ENCODE data around the gene RAB6A.
"Not testable (repeated sequence)": the region's sequence is repeated elsewhere in the genome, so short reads cannot be mapped to it uniquely, and the experiment has no call there.

Gene RAB6A

DNA sequence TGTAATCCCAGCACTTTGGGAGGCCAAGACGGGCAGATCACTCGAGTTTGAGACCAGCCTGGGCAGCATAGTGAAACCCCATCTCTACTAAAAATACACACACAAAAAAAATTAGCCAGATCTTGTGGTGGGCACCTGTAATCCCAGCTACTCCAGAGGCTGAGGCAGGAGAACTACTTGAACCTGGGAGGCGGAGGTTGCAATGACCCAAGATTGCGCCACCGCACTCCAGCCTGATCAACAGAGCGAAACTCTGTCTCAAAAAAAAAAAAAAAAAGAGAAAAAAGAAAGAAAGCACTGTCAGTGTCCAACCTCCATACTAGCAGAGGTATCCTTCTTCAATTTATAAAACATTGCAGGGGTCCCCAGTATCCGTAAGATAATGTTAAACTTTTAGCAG, 17.8 kb downstream of the RAB6A start:
- Histone ChIP-seq H4K20me1 (ENCODE audit: control insufficient read depth, insufficient read depth, low read depth, low read length) (0 out of 2 replicates have a peak, but pooled peaks cover 2% of the 10 kb centered on the region), H3K36me3 (ENCODE audit: control insufficient read depth, low read length) (no peaks in the 10 kb centered on the region), H3K79me2 (ENCODE audit: control insufficient read depth, low read length) (peaks cover 87% of the 10 kb centered on the region), H3K9me2 (replicated peaks; ENCODE audit: control insufficient read depth, low read length) (no peaks in the 10 kb centered on the region), H3K4me3 (ENCODE audit: low read length) (no peak overlapping the region), H3K27ac (ENCODE audit: low read depth, low read length) (no peak overlapping the region), H3F3A (ENCODE audit: control insufficient read depth, insufficient read depth) (no peaks in the 10 kb centered on the region), H3K4me2 (ENCODE audit: low read length) (no peak overlapping the region), H3K27me3 (ENCODE audit: control insufficient read depth, low read length) (no peaks in the 10 kb centered on the region), H3K4me1 (ENCODE audit: control insufficient read depth, low read length) (no peaks in the 10 kb centered on the region), H3K9me3 (ENCODE audit: control insufficient read depth, insufficient read depth, low read length) (no peaks in the 10 kb centered on the region)
- TF ChIP-seq, protein P1, sequence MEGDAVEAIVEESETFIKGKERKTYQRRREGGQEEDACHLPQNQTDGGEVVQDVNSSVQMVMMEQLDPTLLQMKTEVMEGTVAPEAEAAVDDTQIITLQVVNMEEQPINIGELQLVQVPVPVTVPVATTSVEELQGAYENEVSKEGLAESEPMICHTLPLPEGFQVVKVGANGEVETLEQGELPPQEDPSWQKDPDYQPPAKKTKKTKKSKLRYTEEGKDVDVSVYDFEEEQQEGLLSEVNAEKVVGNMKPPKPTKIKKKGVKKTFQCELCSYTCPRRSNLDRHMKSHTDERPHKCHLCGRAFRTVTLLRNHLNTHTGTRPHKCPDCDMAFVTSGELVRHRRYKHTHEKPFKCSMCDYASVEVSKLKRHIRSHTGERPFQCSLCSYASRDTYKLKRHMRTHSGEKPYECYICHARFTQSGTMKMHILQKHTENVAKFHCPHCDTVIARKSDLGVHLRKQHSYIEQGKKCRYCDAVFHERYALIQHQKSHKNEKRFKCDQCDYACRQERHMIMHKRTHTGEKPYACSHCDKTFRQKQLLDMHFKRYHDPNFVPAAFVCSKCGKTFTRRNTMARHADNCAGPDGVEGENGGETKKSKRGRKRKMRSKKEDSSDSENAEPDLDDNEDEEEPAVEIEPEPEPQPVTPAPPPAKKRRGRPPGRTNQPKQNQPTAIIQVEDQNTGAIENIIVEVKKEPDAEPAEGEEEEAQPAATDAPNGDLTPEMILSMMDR (IDR thresholded peaks at IDR 0.05; ENCODE audit: low read depth, low read length, poor library complexity, severe bottlenecking) = no peak
- TF ChIP-seq EZH2phosphoT487 (IDR thresholded peaks at IDR 0.05; ENCODE audit: borderline replicate concordance, low read length) = no peak

DNA sequence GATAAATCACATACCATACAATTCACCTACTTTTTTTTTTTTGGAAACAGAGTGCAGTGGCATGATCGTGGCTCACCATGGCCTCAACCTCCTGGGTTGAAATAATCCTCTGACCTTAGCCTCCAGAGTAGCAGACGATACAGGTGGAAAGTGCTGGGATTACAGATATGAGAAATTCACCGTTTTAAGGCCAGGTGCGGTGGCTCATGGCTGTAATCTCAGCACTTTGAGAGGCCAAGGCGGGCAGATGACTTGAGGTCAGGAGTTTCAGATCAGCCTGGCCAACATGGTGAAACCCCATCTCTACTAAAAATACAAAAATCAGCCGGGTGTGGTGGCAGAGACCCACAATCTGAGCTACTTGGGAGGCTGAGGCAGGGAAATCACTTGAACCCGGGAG, 24.9 kb downstream of the RAB6A start:
- peaks cover 80% of the 10 kb centered on the region for H3K79me2 ChIP-seq (ENCODE audit: control insufficient read depth, low read length)
- H3K9me2 ChIP-seq (replicated peaks; ENCODE audit: control insufficient read depth, low read length); H3K27ac ChIP-seq (ENCODE audit: low read depth, low read length); H3K36me3 ChIP-seq (ENCODE audit: control insufficient read depth, low read length); H3K27me3 ChIP-seq (ENCODE audit: control insufficient read depth, low read length); H3K4me1 ChIP-seq (ENCODE audit: control insufficient read depth, low read length); H3F3A ChIP-seq (ENCODE audit: control insufficient read depth, insufficient read depth); H3K4me2 ChIP-seq (ENCODE audit: low read length); H4K20me1 ChIP-seq (ENCODE audit: control insufficient read depth, insufficient read depth, low read depth, low read length); H3K4me3 ChIP-seq (ENCODE audit: low read length); H3K9me3 ChIP-seq (ENCODE audit: control insufficient read depth, insufficient read depth, low read length): not testable (repeated sequence)

- no peaks in the 10 kb centered on the region for H3K4me1 ChIP-seq (ENCODE audit: control insufficient read depth, low read length)
- H3K4me3 ChIP-seq (ENCODE audit: low read length) = no peak overlapping the region
- no peak overlapping the region for H3K4me2 ChIP-seq (ENCODE audit: low read length)
- TF ChIP-seq, protein P1 (IDR thresholded peaks at IDR 0.05; ENCODE audit: low read depth, low read length, poor library complexity, severe bottlenecking) = no peak
- no peak for TF ChIP-seq EZH2phosphoT487 (IDR thresholded peaks at IDR 0.05; ENCODE audit: borderline replicate concordance, low read length)
- no peak overlapping the region for H3K27ac ChIP-seq (ENCODE audit: low read depth, low read length)
- H3K79me2 ChIP-seq (ENCODE audit: control insufficient read depth, low read length) = peaks cover 72% of the 10 kb centered on the region
- H4K20me1 ChIP-seq (ENCODE audit: control insufficient read depth, insufficient read depth, low read depth, low read length) = peaks cover 3% of the 10 kb centered on the region; the same call in 1 of the 2 replicates
- no peaks in the 10 kb centered on the region for H3K9me3 ChIP-seq (ENCODE audit: control insufficient read depth, insufficient read depth, low read length)
- H3F3A ChIP-seq (ENCODE audit: control insufficient read depth, insufficient read depth) = 0 out of 2 replicates have a peak, but pooled peaks cover under 1% of the 10 kb centered on the region
- H3K36me3 ChIP-seq (ENCODE audit: control insufficient read depth, low read length) = peaks cover under 1% of the 10 kb centered on the region; the same call in 1 of the 2 replicates
- H3K27me3 ChIP-seq (ENCODE audit: control insufficient read depth, low read length) = no peaks in the 10 kb centered on the region
- no peaks in the 10 kb centered on the region for H3K9me2 ChIP-seq (replicated peaks; ENCODE audit: control insufficient read depth, low read length)
These were observed 25.9 kb downstream of the RAB6A start for GRCh38 chr11:73734993-73735392.

GRCh38 chr11:73734011-73734410, 26.9 kb downstream of the RAB6A start:
- not testable (repeated sequence) for H3K27me3 ChIP-seq (ENCODE audit: control insufficient read depth, low read length); H3K9me2 ChIP-seq (replicated peaks; ENCODE audit: control insufficient read depth, low read length); H3K9me3 ChIP-seq (ENCODE audit: control insufficient read depth, insufficient read depth, low read length); H3K4me2 ChIP-seq (ENCODE audit: low read length); H3K4me1 ChIP-seq (ENCODE audit: control insufficient read depth, low read length); H3F3A ChIP-seq (ENCODE audit: control insufficient read depth, insufficient read depth); H4K20me1 ChIP-seq (ENCODE audit: control insufficient read depth, insufficient read depth, low read depth, low read length); H3K4me3 ChIP-seq (ENCODE audit: low read length); H3K27ac ChIP-seq (ENCODE audit: low read depth, low read length)
- H3K36me3 ChIP-seq (ENCODE audit: control insufficient read depth, low read length) = peaks cover 10% of the 10 kb centered on the region
- peaks cover 65% of the 10 kb centered on the region for H3K79me2 ChIP-seq (ENCODE audit: control insufficient read depth, low read length)

- H3K27ac ChIP-seq (ENCODE audit: low read depth, low read length); H3K9me3 ChIP-seq (ENCODE audit: control insufficient read depth, insufficient read depth, low read length); H3K4me1 ChIP-seq (ENCODE audit: control insufficient read depth, low read length); H3F3A ChIP-seq (ENCODE audit: control insufficient read depth, insufficient read depth); H3K4me3 ChIP-seq (ENCODE audit: low read length); H3K4me2 ChIP-seq (ENCODE audit: low read length); H3K9me2 ChIP-seq (replicated peaks; ENCODE audit: control insufficient read depth, low read length); H4K20me1 ChIP-seq (ENCODE audit: control insufficient read depth, insufficient read depth, low read depth, low read length); H3K27me3 ChIP-seq (ENCODE audit: control insufficient read depth, low read length): not testable (repeated sequence)
- Histone ChIP-seq H3K79me2 (ENCODE audit: control insufficient read depth, low read length) (peaks cover 56% of the 10 kb centered on the region), H3K36me3 (ENCODE audit: control insufficient read depth, low read length) (peaks cover 10% of the 10 kb centered on the region)
These were observed 27.9 kb downstream of the RAB6A start for GRCh38 chr11:73732936-73733335.
